ENCODE results near the gene ZNF41. TPM values are rescaled to one million over a fixed set of nuclear protein-coding genes. Genes with fewer than 3 reads are reported as not detected.
"Not testable (repeated sequence)": the region's sequence is repeated elsewhere in the genome, so short reads cannot be mapped to it uniquely, and the experiment has no call there.

ZNF41 gene
- total RNA-seq, 1 donor from 2014 or later, result 4.9 TPM

GRCh38 chrX:47518144-47518543 is 35.1 kb upstream of the ZNF41 start:
- intact Hi-C loops (cut with DNase I), result no loop called here
- H3K36me3 ChIP-seq, result no peaks in the 10 kb centered on the region
- DNase-seq (ENCODE audit: extremely low spot score in 2 of 2), result no peak

GRCh38 chrX:47515941-47516665 is 33.1 kb upstream of the ZNF41 start:
- H3K36me3 ChIP-seq, result no peaks in the 10 kb centered on the region
- no peaks in the 10 kb centered on the region for H3K27me3 ChIP-seq
- H3K27ac ChIP-seq, result no peak overlapping the region
- intact Hi-C loops (cut with DNase I), result no loop called here
- H3K9me3 ChIP-seq, result no peaks in the 10 kb centered on the region
- TF ChIP-seq CTCF (IDR thresholded peaks at IDR 0.05), result no peak
- TF ChIP-seq POLR2AphosphoS5 (IDR thresholded peaks at IDR 0.05; ENCODE audit: insufficient read depth in 1 of 2, low read depth in 1 of 2), result no peak
- no peak for TF ChIP-seq POLR2A (IDR thresholded peaks at IDR 0.05)
- no peak for DNase-seq (ENCODE audit: extremely low spot score in 2 of 2)
- no peak overlapping the region for H3K4me3 ChIP-seq
- no peaks in the 10 kb centered on the region for H3K4me1 ChIP-seq

More at GRCh38 chrX:47518144-47518543, 35.1 kb upstream of the ZNF41 start:
- no peaks in the 10 kb centered on the region for H3K27me3 ChIP-seq
- H3K9me3 ChIP-seq, result no peaks in the 10 kb centered on the region
- H3K4me3 ChIP-seq, result no peak overlapping the region
- TF ChIP-seq POLR2AphosphoS5 (IDR thresholded peaks at IDR 0.05; ENCODE audit: insufficient read depth in 1 of 2, low read depth in 1 of 2), result no peak
- no peak for TF ChIP-seq CTCF (IDR thresholded peaks at IDR 0.05)
- TF ChIP-seq POLR2A (IDR thresholded peaks at IDR 0.05), result no peak
- H3K27ac ChIP-seq, result no peak overlapping the region
- H3K4me1 ChIP-seq, result no peaks in the 10 kb centered on the region

- Histone ChIP-seq H3K4me1 (no peaks in the 10 kb centered on the region), H3K27ac (no peak overlapping the region), H3K4me3 (no peak overlapping the region), H3K36me3 (no peaks in the 10 kb centered on the region), H3K9me3 (no peaks in the 10 kb centered on the region), H3K27me3 (no peaks in the 10 kb centered on the region)
- intact Hi-C loops (cut with DNase I), result no loop called here
- no peak for TF ChIP-seq POLR2AphosphoS5 (IDR thresholded peaks at IDR 0.05; ENCODE audit: insufficient read depth in 1 of 2, low read depth in 1 of 2)
- no peak for TF ChIP-seq CTCF (IDR thresholded peaks at IDR 0.05)
- TF ChIP-seq POLR2A (IDR thresholded peaks at IDR 0.05), result no peak
- no peak for DNase-seq (ENCODE audit: extremely low spot score in 2 of 2)
These were observed 31.7 kb upstream of the ZNF41 start for GRCh38 chrX:47514533-47515235.

- H3K4me3 ChIP-seq, result peak overlapping the region; percentile 25 to 39
- H3K36me3 ChIP-seq; H3K27me3 ChIP-seq; H3K27ac ChIP-seq; DNase-seq (ENCODE audit: extremely low spot score in 2 of 2); intact Hi-C loops (cut with DNase I); H3K9me3 ChIP-seq; H3K4me1 ChIP-seq: not testable (repeated sequence)
These were observed 30.3 kb upstream of the ZNF41 start for GRCh38 chrX:47513034-47513965.

GRCh38 chrX:47512383-47512782 is 29.4 kb upstream of the ZNF41 start:
- H3K4me3 ChIP-seq; DNase-seq (ENCODE audit: extremely low spot score in 2 of 2); H3K9me3 ChIP-seq; H3K4me1 ChIP-seq; intact Hi-C loops (cut with DNase I); H3K36me3 ChIP-seq; H3K27ac ChIP-seq; H3K27me3 ChIP-seq: not testable (repeated sequence)

Measured in vagina (tissue), 2 donors.